Eye (tissue), 1 donor: ENCODE results near the gene CDK15.
"Not testable (repeated sequence)": the region's sequence is repeated elsewhere in the genome, so short reads cannot be mapped to it uniquely, and the experiment has no call there.

ENCODE experiments used
- DNase-seq: peaks from one replicate; pipeline ENCODE4 v3.0.0-alpha.2; 2015

The CDK15 gene

GRCh38 chr2:201790291-201790690, 16.0 kb upstream of the CDK15 start:
- DNase-seq: no peak

GRCh38 chr2:201790989-201791388, 15.3 kb upstream of the CDK15 start:
- no peak for DNase-seq

GRCh38 chr2:201793631-201794030, 12.7 kb upstream of the CDK15 start:
- no peak for DNase-seq

GRCh38 chr2:201794294-201794693, 12.0 kb upstream of the CDK15 start:
- no peak for DNase-seq

GRCh38 chr2:201795607-201796477, 10.5 kb upstream of the CDK15 start:
- DNase-seq: peak; percentile 69

GRCh38 chr2:201796478-201796865, 9.9 kb upstream of the CDK15 start:
- no peak for DNase-seq

- DNase-seq: no peak
Observed at GRCh38 chr2:201797175-201797840, 9.0 kb upstream of the CDK15 start.

GRCh38 chr2:201798252-201798913, 8.0 kb upstream of the CDK15 start:
- DNase-seq: no peak

GRCh38 chr2:201798914-201799285, 7.4 kb upstream of the CDK15 start:
- DNase-seq: not testable (repeated sequence)

- peak; percentile 90 for DNase-seq
Observed at GRCh38 chr2:201807452-201807999, 1.2 kb downstream of the CDK15 start.

GRCh38 chr2:201808027-201808426, 1.7 kb downstream of the CDK15 start:
- no peak for DNase-seq

GRCh38 chr2:201809633-201810032, 3.3 kb downstream of the CDK15 start:
- no peak for DNase-seq

GRCh38 chr2:201810604-201811003, 4.3 kb downstream of the CDK15 start:
- DNase-seq: not testable (repeated sequence)

- DNase-seq: peak; percentile 50
Observed at GRCh38 chr2:201813996-201814760, 7.8 kb downstream of the CDK15 start.

- DNase-seq: no peak
Observed at GRCh38 chr2:201816657-201817575, 10.6 kb downstream of the CDK15 start.

- DNase-seq: no peak
Observed at GRCh38 chr2:201820383-201821007, 14.2 kb downstream of the CDK15 start.

GRCh38 chr2:201821080-201821479, 14.7 kb downstream of the CDK15 start:
- DNase-seq: no peak

- no peak for DNase-seq
Observed at GRCh38 chr2:201824212-201824611, 17.9 kb downstream of the CDK15 start.

- no peak for DNase-seq
Observed at GRCh38 chr2:201827621-201828020, 21.3 kb downstream of the CDK15 start.

- no peak for DNase-seq
Observed at GRCh38 chr2:201828220-201828619, 21.9 kb downstream of the CDK15 start.

- DNase-seq: no peak
Observed at GRCh38 chr2:201830666-201831065, 24.3 kb downstream of the CDK15 start.
